Measurements from ENCODE around the gene SELENOV. TPM values are rescaled to one million over a fixed set of nuclear protein-coding genes. Genes with fewer than 3 reads are reported as not detected.

Gene SELENOV
- total RNA-seq, 4 donors from 2014 or later, result 2.5 to 4.4 (median 3.3) TPM

DNA sequence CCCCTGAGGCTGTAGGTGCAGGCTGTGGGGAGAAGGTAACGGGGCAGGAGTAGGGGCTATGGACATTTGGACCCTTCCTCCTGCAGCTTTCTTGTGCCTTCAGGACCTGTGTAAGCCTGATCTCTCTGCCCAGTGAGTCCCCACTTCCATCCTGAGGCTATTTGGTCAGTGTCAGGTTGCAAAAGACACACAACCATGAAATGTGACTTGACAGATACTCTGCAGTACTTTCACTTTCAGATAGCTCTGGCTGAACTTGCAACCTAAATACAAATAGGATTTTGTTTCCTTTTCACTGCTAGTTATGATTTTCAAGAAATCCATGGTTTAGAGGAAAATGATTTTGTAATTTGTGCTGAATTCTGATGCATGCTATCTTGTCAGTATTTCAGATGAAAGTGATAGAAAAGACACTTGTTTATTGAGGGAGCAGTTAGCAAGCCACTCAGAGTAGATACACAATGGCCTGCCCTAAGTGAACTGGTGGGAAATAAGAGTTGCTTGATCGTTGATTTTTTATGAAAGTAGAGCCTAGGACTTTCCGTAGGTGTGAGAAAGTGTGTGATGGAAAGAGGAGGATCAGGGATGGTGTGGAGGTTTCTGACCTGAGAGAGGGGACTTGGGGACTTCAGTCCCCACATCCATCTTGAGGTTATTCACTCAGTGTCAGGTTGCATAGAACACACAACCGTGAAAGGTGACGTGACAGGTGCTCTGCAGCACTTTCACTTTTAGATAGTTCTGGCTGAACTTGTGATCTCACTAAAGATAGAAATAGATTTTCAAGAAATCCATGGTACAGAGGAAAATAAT lies 43.1 kb downstream of the SELENOV start:
- H3K36me3 ChIP-seq, result no peaks in the 10 kb centered on the region
- H3K27me3 ChIP-seq, result no peaks in the 10 kb centered on the region
- WGBS, 2 donors, result 65 to 71% methylated on average over 5 of the region's 5 CpGs
- no peaks in the 10 kb centered on the region for H3K9me3 ChIP-seq
- TF ChIP-seq, protein P1, sequence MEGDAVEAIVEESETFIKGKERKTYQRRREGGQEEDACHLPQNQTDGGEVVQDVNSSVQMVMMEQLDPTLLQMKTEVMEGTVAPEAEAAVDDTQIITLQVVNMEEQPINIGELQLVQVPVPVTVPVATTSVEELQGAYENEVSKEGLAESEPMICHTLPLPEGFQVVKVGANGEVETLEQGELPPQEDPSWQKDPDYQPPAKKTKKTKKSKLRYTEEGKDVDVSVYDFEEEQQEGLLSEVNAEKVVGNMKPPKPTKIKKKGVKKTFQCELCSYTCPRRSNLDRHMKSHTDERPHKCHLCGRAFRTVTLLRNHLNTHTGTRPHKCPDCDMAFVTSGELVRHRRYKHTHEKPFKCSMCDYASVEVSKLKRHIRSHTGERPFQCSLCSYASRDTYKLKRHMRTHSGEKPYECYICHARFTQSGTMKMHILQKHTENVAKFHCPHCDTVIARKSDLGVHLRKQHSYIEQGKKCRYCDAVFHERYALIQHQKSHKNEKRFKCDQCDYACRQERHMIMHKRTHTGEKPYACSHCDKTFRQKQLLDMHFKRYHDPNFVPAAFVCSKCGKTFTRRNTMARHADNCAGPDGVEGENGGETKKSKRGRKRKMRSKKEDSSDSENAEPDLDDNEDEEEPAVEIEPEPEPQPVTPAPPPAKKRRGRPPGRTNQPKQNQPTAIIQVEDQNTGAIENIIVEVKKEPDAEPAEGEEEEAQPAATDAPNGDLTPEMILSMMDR (IDR thresholded peaks at IDR 0.05), result no peak
- TF ChIP-seq POLR2A (IDR thresholded peaks at IDR 0.05), result no peak
- peaks cover 17 to 45% of the 10 kb centered on the region in 2 donors for H3K4me1 ChIP-seq
- peak in 1 of 2 donors; percentile 16 for DNase-seq
- no peak overlapping the region for H3K4me3 ChIP-seq (replicated peaks in 1 of 3)
- intact Hi-C loops (cut with DNase I), result no loop called here
- H3K27ac ChIP-seq, result no peak overlapping the region

DNA sequence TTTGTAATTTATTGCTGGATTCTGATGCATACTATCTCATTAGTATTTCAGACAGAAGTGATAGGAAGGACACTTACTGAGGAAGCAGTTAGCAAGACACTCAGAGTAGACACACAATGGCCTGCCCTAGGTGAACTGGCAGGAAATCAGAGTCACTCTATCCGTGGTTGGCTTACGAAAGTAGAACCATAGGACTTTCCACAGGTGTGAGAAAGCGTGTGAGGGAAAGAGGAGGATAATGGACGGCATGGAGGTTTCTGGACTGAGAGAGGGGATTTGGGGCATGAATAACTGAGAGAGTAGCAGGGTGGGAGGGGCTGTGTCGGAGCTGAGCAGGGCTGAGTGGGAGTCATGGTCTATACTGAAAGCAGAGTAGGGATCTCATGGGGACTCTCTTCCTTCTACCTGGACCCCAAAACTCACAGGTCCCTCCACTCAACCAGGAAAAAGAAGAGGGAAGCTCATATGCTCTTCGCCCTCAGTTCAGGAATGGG lies 43.7 kb downstream of the SELENOV start:
- Histone ChIP-seq H3K4me1 (peaks cover 21 to 50% of the 10 kb centered on the region in 2 donors), H3K4me3 (replicated peaks in 1 of 3) (no peak overlapping the region), H3K27me3 (no peaks in the 10 kb centered on the region), H3K27ac (no peak overlapping the region), H3K36me3 (no peaks in the 10 kb centered on the region), H3K9me3 (no peaks in the 10 kb centered on the region)
- no peak for DNase-seq
- whole genome bisulfite sequencing, 2 donors, result 73 to 76% methylated on average over 6 of the region's 6 CpGs
- no peak for TF ChIP-seq POLR2A (IDR thresholded peaks at IDR 0.05)
- intact Hi-C loops (cut with DNase I), result no loop called here

DNA sequence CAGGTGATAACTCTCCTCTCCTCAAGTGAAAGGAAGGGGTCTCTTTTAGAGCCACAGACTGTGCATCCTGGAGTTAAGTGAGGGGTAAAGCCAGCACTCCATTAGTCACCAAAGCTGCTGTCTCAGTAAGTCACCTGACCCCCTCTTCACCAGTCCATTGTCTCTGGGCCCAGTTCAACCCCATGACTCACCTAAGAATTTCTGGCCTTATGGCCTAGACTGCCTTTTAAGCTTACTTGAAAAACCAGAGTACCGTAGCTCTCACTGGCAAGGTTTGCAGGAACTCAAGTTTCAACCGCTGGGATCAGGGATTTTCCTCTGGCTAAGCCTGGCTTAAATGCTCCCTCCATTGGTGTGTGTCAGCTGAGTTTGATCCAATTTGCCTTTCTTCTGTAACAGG lies 48.5 kb downstream of the SELENOV start:
- TF ChIP-seq POLR2A (IDR thresholded peaks at IDR 0.05), result peak in 1 of 2 donors; percentile 25
- TF ChIP-seq, protein P1 (IDR thresholded peaks at IDR 0.05), result no peak
- H3K4me3 ChIP-seq (replicated peaks in 1 of 3), result no peak overlapping the region
- intact Hi-C loops (cut with DNase I), result no loop called here
- 18 to 53% methylated on average over 2 of the region's 2 CpGs for WGBS, 2 donors
- H3K4me1 ChIP-seq, result peaks cover 27 to 31% of the 10 kb centered on the region in 2 donors
- peak overlapping the region; percentile 72 to 85 (median 76) for H3K27ac ChIP-seq
- peak; percentile 84 to 85 for DNase-seq
- no peaks in the 10 kb centered on the region for H3K27me3 ChIP-seq
- H3K36me3 ChIP-seq, result no peaks in the 10 kb centered on the region
- H3K9me3 ChIP-seq, result no peaks in the 10 kb centered on the region

GRCh38 chr19:39566064-39566463 lies 51.1 kb downstream of the SELENOV start:
- Histone ChIP-seq H3K27me3 (no peaks in the 10 kb centered on the region), H3K4me3 (replicated peaks in 1 of 3) (no peak overlapping the region), H3K27ac (no peak overlapping the region), H3K4me1 (peaks cover 27 to 38% of the 10 kb centered on the region in 2 donors), H3K9me3 (no peaks in the 10 kb centered on the region), H3K36me3 (no peaks in the 10 kb centered on the region)
- TF ChIP-seq, protein P1 (IDR thresholded peaks at IDR 0.05), result no peak
- no peak for TF ChIP-seq POLR2A (IDR thresholded peaks at IDR 0.05)
- DNase-seq, result no peak
- intact Hi-C loops (cut with DNase I), result no loop called here
- 40 to 53% methylated on average over 3 of the region's 3 CpGs for WGBS, 2 donors

DNA sequence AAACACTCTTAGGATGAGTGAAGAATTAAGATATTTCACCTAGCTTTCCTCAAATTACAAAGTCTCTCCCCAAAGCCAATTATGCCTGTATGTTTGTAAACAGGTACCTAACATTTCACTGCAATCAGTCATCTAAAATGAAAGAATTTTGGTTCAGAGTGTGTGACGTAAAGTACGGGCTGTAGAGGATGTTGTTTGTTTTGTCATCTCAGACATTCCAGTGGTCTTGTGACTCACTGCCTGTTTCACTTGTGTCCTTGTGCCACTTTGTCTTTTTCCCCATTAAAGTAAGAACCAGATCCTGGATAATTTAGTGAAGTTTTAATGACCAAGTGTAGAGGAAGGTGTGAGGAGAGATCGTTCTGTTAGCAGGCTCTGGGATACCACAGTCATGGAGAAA lies 53.7 kb downstream of the SELENOV start:
- DNase-seq, result no peak
- TF ChIP-seq, protein P1 (IDR thresholded peaks at IDR 0.05), result no peak
- TF ChIP-seq POLR2A (IDR thresholded peaks at IDR 0.05), result no peak
- WGBS, 2 donors, result 42 to 60% methylated on average over 3 of the region's 3 CpGs

More for the DNA sequence above, 53.7 kb downstream of the SELENOV start:
- Histone ChIP-seq H3K27ac (no peak overlapping the region), H3K36me3 (no peaks in the 10 kb centered on the region), H3K27me3 (no peaks in the 10 kb centered on the region), H3K9me3 (no peaks in the 10 kb centered on the region), H3K4me3 (replicated peaks in 1 of 3) (no peak overlapping the region), H3K4me1 (peaks cover 14 to 20% of the 10 kb centered on the region in 2 donors)
- intact Hi-C loops (cut with DNase I), result no loop called here

Other genes with a start within 250 kb of the SELENOV start
- not detected for gene IFNL2, start 246.7 kb upstream of the SELENOV start, total RNA-seq
- not detected for gene IFNL1, start 218.7 kb upstream of the SELENOV start, total RNA-seq
- 1 to 10 TPM in 3 of 4 donors, under 1 TPM in 1; 0.78 to 2.2 (median 1.1) TPM for gene LRFN1, start 194.3 kb upstream of the SELENOV start, total RNA-seq
- 10 to 100 TPM in 3 of 4 donors, 1 to 10 TPM in 1; 6.3 to 54.7 (median 17.6) TPM for gene GMFG, start 179.1 kb upstream of the SELENOV start, total RNA-seq
- gene SAMD4B, start 172.7 kb upstream of the SELENOV start, total RNA-seq, result 100 to 1,000 TPM in 3 of 4 donors, 10 to 100 TPM in 1; 79.5 to 212 (median 124) TPM
- gene PAF1, start 124.0 kb upstream of the SELENOV start, total RNA-seq, result 10 to 100 TPM; 38.8 to 60.3 (median 50.8) TPM
- gene MED29, start 123.8 kb upstream of the SELENOV start, total RNA-seq, result 10 to 100 TPM; 44.3 to 77.5 (median 63.4) TPM
- 100 to 1,000 TPM in 1 of 4 donors, 10 to 100 TPM in 3; 32.4 to 109 (median 62.4) TPM for gene ZFP36, start 108.3 kb upstream of the SELENOV start, total RNA-seq
- 10 to 100 TPM in 2 of 4 donors, 1 to 10 TPM in 2; 8.2 to 29.1 (median 10.7) TPM for gene PLEKHG2, start 102.5 kb upstream of the SELENOV start, total RNA-seq
- gene RPS16, start 79.2 kb upstream of the SELENOV start, total RNA-seq, result 1,000 to 10,000 TPM in 2 of 4 donors, 100 to 1,000 TPM in 2; 919 to 2,686 (median 1,277) TPM
- 100 to 1,000 TPM in 2 of 4 donors, 10 to 100 TPM in 2; 93.6 to 203 (median 116) TPM for gene SUPT5H, start 69.6 kb upstream of the SELENOV start, total RNA-seq
- 10 to 100 TPM; 74.4 to 86.5 (median 84.5) TPM for gene TIMM50, start 34.3 kb upstream of the SELENOV start, total RNA-seq
- gene DLL3, start 16.2 kb upstream of the SELENOV start, total RNA-seq, result under 1 TPM in 1 of 4 donors, not detected in 3; 0.56 TPM
- 1 to 10 TPM; 2.4 to 7.1 (median 4.4) TPM for gene EID2B, start 17.7 kb downstream of the SELENOV start, total RNA-seq
- 10 to 100 TPM; 15.3 to 24.4 (median 19.8) TPM for gene EID2, start 25.0 kb downstream of the SELENOV start, total RNA-seq
- gene LGALS13, start 87.4 kb downstream of the SELENOV start, total RNA-seq, result not detected
- not detected for gene LGALS16, start 140.8 kb downstream of the SELENOV start, total RNA-seq
- not detected for gene LGALS14, start 189.3 kb downstream of the SELENOV start, total RNA-seq
- gene CLC, start 222.9 kb downstream of the SELENOV start, total RNA-seq, result not detected

Data from thyroid gland (tissue), 4 donors.